GM18511 (cell line): Measurements from ENCODE around the gene GLB1L3.
"Not testable (repeated sequence)": the region's sequence is repeated elsewhere in the genome, so short reads cannot be mapped to it uniquely, and the experiment has no call there.

Source experiments
- ATAC-seq: cut with Tn5 transposase; IDR thresholded peaks from one replicate; pipeline ENCODE4 v1.9.1; 2021; ENCODE audit warnings: mild to moderate bottlenecking, moderate library complexity; ENCODE audit not compliant: unreplicated experiment

Gene GLB1L3

DNA sequence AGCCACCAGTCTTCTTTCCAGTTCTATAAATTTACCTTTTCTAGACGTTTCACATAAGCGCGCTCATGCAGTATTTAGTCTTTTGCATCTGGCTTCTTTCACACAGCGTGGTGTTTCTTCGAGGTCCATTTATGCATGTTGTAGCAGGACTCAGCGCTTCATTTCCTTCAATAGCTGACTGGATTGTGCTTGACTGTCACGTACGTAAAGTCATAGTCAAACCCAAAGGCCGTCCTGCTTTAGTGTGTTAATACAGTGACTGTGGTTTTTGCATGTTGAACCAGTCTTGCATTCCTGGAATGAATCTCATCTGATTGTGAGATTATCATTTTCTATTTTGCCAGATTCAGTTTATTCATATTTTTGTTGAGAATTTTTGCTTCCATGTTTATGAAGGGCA, 18.5 kb downstream of the GLB1L3 start:
- ATAC-seq: no peak

GRCh38 chr11:134312223-134312622, 36.0 kb downstream of the GLB1L3 start:
- ATAC-seq: no peak

GRCh38 chr11:134312807-134313206, 36.6 kb downstream of the GLB1L3 start:
- ATAC-seq: no peak

DNA sequence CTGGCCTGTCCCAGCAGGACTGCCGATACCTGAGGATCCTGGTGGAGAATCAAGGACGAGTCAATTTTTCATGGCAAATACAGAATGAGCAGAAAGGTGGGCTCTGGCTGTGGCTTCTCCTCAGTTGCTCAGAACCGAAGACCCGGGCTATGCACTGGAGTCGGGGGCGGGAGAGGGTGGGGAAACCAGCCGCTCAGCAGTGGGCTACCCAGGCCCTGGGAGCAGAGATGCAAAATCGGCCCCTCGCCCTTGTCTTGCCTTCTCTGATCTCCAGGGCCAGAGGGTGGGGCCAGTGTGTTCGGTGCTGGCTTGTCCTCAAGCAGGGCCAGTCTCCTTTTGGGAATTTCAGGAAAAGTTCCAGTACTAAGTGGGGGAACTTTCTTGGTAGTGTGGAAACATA, 37.2 kb downstream of the GLB1L3 start:
- no peak for ATAC-seq

DNA sequence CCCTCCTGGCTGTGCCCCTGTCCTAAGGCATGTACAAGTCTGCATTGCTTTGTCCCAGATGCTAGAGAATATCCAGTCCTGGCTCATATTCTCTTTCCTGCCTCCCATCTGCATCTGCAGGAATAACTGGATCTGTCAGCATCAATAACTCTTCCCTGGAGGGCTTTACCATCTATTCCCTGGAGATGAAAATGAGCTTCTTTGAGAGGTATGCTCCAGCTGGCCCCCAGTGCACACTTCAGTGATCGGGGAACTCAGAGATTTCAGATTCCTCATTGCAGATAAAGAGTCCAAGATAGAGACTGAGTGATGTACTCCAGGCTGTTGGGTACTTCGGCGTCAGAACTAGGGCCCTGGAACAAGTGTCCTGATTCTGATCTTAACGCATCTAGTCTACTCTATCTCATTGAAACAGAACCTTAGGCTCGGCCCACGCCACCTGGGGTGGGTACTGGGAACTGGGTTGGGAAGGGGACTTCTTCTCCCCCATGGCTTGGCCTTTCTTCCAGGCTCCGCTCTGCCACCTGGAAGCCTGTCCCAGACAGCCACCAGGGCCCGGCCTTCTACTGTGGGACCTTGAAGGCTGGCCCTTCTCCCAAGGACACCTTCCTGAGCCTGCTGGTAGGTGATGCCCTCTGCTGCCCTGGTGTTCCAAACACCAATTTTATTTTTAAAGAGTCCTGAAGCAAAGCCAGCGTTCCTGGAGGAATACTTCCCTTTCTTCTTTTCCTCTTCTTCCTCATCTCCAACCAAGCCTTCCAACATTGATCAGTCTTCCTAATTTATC, 37.8 kb downstream of the GLB1L3 start:
- ATAC-seq: no peak

- ATAC-seq: no peak
Measured at GRCh38 chr11:134317103-134317502, 40.9 kb downstream of the GLB1L3 start.

- ATAC-seq: not testable (repeated sequence)
Measured at GRCh38 chr11:134321373-134321772, 45.2 kb downstream of the GLB1L3 start.

DNA sequence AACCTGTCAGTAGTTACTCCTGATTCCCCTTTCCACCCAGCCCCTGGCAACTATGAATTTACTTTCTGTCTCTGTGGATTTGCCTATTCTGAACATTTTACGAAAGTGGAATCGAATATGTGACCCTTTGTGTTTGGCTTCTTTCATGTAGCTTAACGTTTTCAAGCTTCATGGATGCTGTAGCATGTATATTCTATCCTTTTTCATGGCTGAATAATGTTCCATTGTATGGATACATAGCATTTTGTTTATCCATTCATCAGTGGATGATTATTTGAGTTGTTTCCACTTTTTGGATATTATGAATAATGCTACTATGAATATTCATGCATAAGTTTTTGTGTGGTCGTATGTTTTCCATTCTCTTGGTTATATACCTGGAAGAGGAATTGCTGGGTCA, 46.4 kb downstream of the GLB1L3 start:
- ATAC-seq: no peak

DNA sequence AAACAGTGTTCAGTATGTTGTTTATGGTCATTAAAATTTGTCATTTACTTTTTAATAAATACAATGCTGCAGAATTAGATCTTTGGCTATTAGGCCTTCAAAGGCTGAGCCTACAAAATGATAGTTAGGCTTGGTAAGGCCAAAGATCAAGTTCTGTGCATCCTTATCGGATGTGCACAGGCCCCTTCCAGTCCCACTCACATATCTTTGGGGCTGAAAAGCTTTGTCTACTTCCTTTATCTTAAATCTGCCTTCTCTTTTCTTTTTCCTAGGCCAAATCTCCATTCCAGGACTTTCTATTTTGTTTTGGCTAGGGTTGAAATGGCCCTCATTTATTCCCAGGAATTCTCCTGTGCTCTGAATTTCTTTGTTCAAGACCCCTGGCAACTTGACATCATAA, 52.3 kb downstream of the GLB1L3 start:
- no peak for ATAC-seq

- ATAC-seq: no peak
Measured at GRCh38 chr11:134330611-134331353, 54.6 kb downstream of the GLB1L3 start.

DNA sequence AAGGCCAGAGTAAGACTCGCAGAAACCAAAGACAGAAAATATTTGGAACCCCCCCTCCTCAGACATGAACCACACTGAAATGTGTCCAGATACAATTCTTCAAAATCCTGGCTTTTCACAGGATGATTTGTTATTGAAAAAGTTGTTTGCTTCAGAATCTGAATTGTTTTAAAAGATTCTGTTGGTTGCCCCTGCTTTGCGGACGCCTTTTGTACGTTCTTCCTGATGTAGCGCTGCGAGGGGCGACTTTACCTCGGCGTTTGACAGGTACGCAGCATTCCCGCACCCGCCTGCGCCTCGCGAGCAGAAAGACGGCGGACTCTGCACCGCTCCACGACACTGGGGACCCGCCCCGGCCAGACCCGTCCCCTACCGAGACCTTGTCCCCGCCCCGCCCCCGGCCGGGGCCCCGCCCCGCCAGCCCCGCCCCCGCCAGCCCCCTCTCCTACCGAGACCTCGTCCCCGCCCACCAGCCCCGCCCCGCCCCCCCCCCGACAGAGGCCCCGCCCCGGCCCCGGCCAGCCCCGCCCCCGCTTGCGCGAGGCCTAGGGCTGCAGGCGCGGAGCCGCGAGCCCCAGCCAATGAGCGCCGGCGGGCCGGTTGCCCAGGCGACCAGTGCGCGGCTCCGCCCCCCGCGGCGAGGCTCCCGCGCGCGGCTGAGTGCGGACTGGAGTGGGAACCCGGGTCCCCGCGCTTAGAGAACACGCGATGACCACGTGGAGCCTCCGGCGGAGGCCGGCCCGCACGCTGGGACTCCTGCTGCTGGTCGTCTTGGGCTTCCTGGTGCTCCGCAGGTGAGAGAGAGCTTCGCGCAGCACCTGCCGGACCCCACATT, 55.4 kb downstream of the GLB1L3 start, which contains the start of gene GLB1L2:
Gene GLB1L2 (plus strand): TSS at position 635 of the 835 bp plus-strand sequence. CDS start 74 bp downstream, at position 709.
- peak; percentile 81 for ATAC-seq

DNA sequence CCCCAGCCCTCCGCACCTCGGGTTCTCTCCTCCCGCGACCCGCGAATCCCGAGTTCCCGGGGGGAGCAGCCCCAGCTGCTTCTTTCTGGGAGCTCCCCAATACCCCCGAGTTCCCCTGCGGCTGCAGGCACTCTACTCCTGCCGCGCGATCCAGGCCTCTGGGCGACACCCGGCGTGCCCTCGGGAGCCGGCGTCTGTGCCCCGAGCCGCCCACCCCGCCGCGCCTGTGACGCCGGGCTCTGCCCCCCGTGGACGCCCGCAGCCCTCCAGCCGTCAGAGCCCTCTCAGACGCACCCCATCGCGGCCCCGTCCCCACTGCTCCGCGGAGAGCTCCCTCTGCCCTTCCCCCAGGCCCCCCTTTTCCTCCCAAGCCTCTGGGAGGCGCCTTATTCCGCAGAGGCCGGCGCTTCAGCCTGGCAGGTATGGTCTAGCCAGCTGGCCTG, 56.0 kb downstream of the GLB1L3 start:
- ATAC-seq: peak; percentile 21

DNA sequence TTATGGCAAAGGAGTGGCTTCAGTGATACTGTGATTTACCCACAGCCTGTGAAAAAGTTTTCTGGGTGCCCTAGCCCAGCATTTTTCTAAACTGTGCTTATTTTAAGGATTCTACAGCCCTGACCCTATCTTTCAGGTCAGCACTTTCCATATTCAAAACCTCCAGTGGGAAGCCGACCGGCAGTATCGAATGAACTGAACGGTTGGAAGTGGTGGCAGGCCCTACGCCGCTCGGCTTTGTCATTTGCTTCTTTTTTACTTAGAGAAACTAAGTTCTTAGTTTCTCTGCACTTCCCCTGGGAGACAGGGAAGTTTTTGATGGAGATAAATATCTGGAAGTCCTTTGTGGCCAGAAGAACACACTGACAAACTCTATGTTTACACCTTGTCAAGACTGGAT, 56.6 kb downstream of the GLB1L3 start:
- ATAC-seq: no peak

DNA sequence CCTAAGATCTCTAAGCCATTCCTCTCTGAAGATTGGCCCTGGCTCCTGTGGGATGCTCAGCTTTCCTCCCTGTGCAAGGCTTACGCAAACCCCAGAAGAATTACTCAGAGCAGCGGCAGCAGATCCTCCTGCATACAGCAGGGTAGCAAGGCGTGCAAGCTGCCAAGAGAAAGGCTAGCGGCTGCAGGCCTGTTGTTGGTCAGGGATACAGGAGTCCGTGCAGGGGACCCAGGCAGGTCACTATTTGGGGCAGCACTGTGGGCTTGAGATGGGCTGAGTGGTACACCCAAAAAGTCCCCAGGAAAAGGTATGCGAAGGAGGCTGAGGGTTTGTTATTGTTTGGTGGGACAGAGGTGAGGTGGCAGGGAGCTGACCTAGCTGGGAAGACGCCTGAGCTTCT, 57.1 kb downstream of the GLB1L3 start:
- ATAC-seq: no peak

DNA sequence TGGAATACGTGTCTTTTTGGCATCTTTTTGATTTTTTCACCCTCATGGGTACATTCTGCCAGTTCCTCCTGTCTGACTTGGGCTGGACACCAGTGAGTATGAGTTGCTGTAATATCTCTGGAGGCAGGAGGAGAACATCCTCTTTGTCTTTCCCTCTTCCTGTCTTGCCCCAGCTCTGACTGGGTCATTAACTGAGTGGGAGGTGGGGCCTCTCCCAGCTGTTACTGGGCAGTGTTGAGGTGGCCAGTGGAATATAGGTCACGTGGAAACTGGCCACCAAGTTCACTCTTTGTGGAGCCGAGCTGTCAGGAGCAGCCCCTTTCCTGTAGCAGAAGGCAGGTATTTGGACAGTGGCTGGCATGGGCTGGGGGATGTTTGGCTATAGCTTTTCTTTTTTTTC, 57.8 kb downstream of the GLB1L3 start:
- no peak for ATAC-seq

DNA sequence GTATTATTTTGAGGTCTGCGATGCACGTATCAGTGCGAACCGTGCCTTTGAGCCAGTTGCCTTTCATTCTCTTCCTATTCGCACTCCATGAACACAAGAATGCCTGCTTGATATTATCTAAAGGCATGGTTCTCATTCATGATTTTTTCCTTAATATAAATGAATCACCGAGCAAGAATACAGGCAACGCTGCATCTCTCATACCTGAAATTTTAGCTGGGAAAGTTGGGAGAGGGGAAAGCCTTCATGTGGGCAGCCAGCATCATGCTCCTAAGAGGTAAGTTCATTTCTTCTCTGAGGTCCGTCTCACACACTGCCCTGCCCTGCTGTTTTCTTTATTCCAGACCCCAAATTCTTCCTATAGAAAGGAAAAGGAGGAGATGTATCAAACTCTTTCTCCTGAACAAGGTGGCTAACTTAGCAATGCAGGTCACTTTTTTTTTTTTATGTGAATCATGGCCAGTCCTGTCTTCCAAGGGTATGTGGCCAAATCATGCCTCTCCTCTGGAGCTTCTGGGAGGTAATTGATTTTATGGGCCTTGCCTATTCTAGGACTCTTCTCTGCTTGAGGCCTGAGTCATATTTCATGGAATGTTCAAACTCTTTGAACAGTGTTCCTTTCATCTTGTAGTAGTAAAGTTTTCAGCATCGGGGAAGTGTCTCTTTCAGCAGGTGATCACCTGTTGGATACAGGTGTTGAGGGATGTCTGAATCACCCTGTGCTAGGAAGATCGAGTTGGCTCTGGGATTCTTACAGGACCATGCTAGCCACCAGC, 58.8 kb downstream of the GLB1L3 start:
- no peak for ATAC-seq

- no peak for ATAC-seq
Measured at GRCh38 chr11:134337051-134337450, 60.9 kb downstream of the GLB1L3 start.

GRCh38 chr11:134338068-134338467, 61.9 kb downstream of the GLB1L3 start:
- no peak for ATAC-seq

- no peak for ATAC-seq
Measured at GRCh38 chr11:134338654-134339053, 62.5 kb downstream of the GLB1L3 start.

DNA sequence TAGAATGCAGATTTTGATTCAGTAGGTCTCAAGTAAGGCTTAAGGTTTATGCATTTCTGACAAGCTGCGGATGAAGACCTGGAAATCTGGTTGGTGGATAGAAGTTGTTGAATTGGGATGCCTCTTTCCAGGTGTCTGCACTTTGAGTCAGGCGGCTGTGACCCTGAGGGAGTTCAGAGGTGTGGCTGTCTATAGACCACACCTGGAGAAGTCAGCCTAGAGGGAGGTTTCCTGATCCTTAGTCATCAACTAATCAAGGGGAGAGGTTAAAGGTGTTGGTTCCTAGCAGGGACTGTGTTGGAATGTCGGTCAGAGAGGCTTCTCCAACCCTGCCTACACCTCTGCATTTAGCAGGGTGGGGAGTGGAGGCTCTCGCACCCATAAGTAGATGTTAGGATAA, 63.6 kb downstream of the GLB1L3 start:
- ATAC-seq: no peak
